HEK293 (cell line): ENCODE results near the gene ZNF236.

ENCODE experiments used
- CTCF ChIP-seq: fragments of 450-650 bp; formaldehyde crosslinking; IDR thresholded peaks from 2 replicates; pipeline ENCODE4 v1.5.1; 2016; ENCODE audit warnings: missing biosample characterization, missing genetic modification characterization
- REST ChIP-seq: fragments of 450-650 bp; formaldehyde crosslinking; IDR thresholded peaks from 2 replicates; pipeline ENCODE4 v1.5.1; 2016; ENCODE audit warnings: missing biosample characterization, missing genetic modification characterization
- SETDB1 ChIP-seq: IDR thresholded peaks from one replicate; pipeline ENCODE4 v1.6.1; 2017; ENCODE audit warnings: mild to moderate bottlenecking, low read length, moderate library complexity, mixed read lengths; ENCODE audit not compliant: insufficient read length
- TCF7L2 ChIP-seq: IDR thresholded peaks from 2 replicates; pipeline ENCODE4 v1.6.1; 2011; ENCODE audit warnings: low read depth, mild to moderate bottlenecking, inconsistent platforms, low read length, moderate library complexity, borderline replicate concordance
- ZEB2 ChIP-seq: fragments of 450-650 bp; formaldehyde crosslinking; IDR thresholded peaks from 2 replicates; pipeline ENCODE4 v1.5.1; 2016; ENCODE audit warnings: missing biosample characterization, missing genetic modification characterization
- ZNF112 ChIP-seq: fragments of 450-650 bp; formaldehyde crosslinking; IDR thresholded peaks from 2 replicates; pipeline ENCODE4 v1.5.0; 2017; ENCODE audit warnings: missing biosample characterization, missing genetic modification characterization
- ZNF184 ChIP-seq: fragments of 450-650 bp; IDR thresholded peaks from 2 replicates; pipeline ENCODE4 v1.5.1; 2018; ENCODE audit warnings: missing biosample characterization, mild to moderate bottlenecking, missing genetic modification characterization
- ZNF23 ChIP-seq: fragments of 450-650 bp; formaldehyde crosslinking; IDR thresholded peaks from 2 replicates; pipeline ENCODE4 v1.5.1; 2016; ENCODE audit warnings: missing biosample characterization, missing genetic modification characterization, borderline replicate concordance
- ZNF354C ChIP-seq: fragments of 450-650 bp; formaldehyde crosslinking; IDR thresholded peaks from 2 replicates; pipeline ENCODE4 v1.5.1; 2016; ENCODE audit warnings: missing biosample characterization, missing genetic modification characterization, low read depth, borderline replicate concordance
- ZNF561 ChIP-seq: fragments of 450-650 bp; IDR thresholded peaks from 2 replicates; pipeline ENCODE4 v1.5.1; 2018; ENCODE audit warnings: missing biosample characterization, missing genetic modification characterization, borderline replicate concordance
- ZNF660 ChIP-seq: fragments of 450-650 bp; IDR thresholded peaks from 2 replicates; pipeline ENCODE4 v1.5.1; 2018; ENCODE audit warnings: missing biosample characterization, mild to moderate bottlenecking, missing genetic modification characterization
- ZNF670 ChIP-seq: fragments of 450-650 bp; formaldehyde crosslinking; IDR thresholded peaks from 2 replicates; pipeline ENCODE4 v1.5.1; 2016; ENCODE audit warnings: missing biosample characterization, missing genetic modification characterization, low read depth
- ZNF792 ChIP-seq: fragments of 450-650 bp; formaldehyde crosslinking; IDR thresholded peaks from 2 replicates; pipeline ENCODE4 v1.5.1; 2016; ENCODE audit warnings: missing biosample characterization, missing genetic modification characterization

- no peak for TF ChIP-seq CTCF (tag by site-specific recombination)
- TF ChIP-seq ZNF792 (tag by site-specific recombination): no peak
- TF ChIP-seq ZNF184 (tag by site-specific recombination): no peak
- no peak for TF ChIP-seq ZNF660 (tag by site-specific recombination)
- no peak for TF ChIP-seq ZEB2 (tag by site-specific recombination)
- TF ChIP-seq ZNF561 (tag by site-specific recombination): no peak
- no peak for TF ChIP-seq ZNF112 (tag by site-specific recombination)
- no peak for TF ChIP-seq ZNF670 (tag by site-specific recombination)
- no peak for TF ChIP-seq TCF7L2
- no peak for TF ChIP-seq SETDB1
- TF ChIP-seq ZNF354C (tag by site-specific recombination): no peak
- TF ChIP-seq REST (tag by site-specific recombination): no peak
- TF ChIP-seq ZNF23: no peak
Observed at GRCh38 chr18:76913583-76913982, 91.2 kb downstream of the ZNF236 start.
